HCT116 (cell line): ENCODE measurements around the gene PMEPA1. TPM values are rescaled to one million over a fixed set of nuclear protein-coding genes. Genes with fewer than 3 reads are reported as not detected.

Source experiments
- ATAC-seq: fragments of 200-7000 bp; cut with Tn5 transposase; 2 replicates; pipeline ENCODE4 v1.9.1; 2020; ENCODE audit warnings: mild to moderate bottlenecking, moderate library complexity
- BruUV-seq: library from RNA; stranded (reverse); fragments of 400-500 nt; replicated peaks from 2 replicates; lab custom pipeline; 2021; lab: Mats Ljungman, UMichigan
- CTCF ChIA-PET: fragments of 300-600 bp; sonication (Branson Sonifier 250); formaldehyde crosslinking; loops from one replicate; lab custom pipeline; 2021; ENCODE audit warnings: antibody characterized with exemption; lab: Charles Lee
- POLR2A ChIA-PET: fragments of 300-600, 350-600 bp; sonication (Branson Sonifier 250); formaldehyde crosslinking; loops from one replicate; lab custom pipeline; 2021; ENCODE audit warnings: antibody characterized with exemption; lab: Charles Lee
- RAD21 ChIA-PET, 2 experiments: fragments of 300-600 bp; sonication (Branson Sonifier 250); formaldehyde crosslinking; loops; one replicate each; lab custom pipeline; 2023; ENCODE audit warnings: low total read pairs in 2 of 2; ENCODE audit not compliant: uncharacterized antibody in 2 of 2, unreplicated experiment in 2 of 2, low non-redundant PET in 1 of 2; lab: Charles Lee
- DNase-seq: peaks from one replicate; pipeline ENCODE4 v3.0.0-alpha.2; 2010; ENCODE audit warnings: low read depth, low spot score
- H2AFZ ChIP-seq: fragments of 200-600 bp; shearing (Covaris generic), sonication (generic); 2 replicates; pipeline ENCODE4 v1.6.1; 2017; ENCODE audit warnings: low read depth, mixed run types, mixed read lengths, antibody characterized with exemption, low read length; ENCODE audit not compliant: poor library complexity, severe bottlenecking
- H3K27ac ChIP-seq: 2 replicates; pipeline ENCODE4 v1.5.1; 2012; ENCODE audit warnings: low read depth, low read length
- H3K27me3 ChIP-seq: fragments of 200-600 bp; sonication (generic); 2 replicates; pipeline ENCODE4 v1.6.1; 2016; ENCODE audit warnings: mixed run types, low read length, mixed read lengths; ENCODE audit not compliant: insufficient read depth
- H3K36me3 ChIP-seq, 2 experiments: fragments of 200-500 bp in 1 of 2; fragments of 200-600 bp in 1 of 2; sonication (Bioruptor generic) in 1 of 2; sonication (generic) in 1 of 2; 2 replicates each; pipeline versions ENCODE4 v1.5.1 to v1.6.1; 2014 to 2016; ENCODE audit warnings: low read length in 2 of 2, inconsistent platforms in 1 of 2, mixed read lengths in 1 of 2, mixed run types in 1 of 2; ENCODE audit not compliant: insufficient read depth in 2 of 2, control insufficient read depth in 1 of 2
- H3K4me1 ChIP-seq, 2 experiments: fragments of 200-600 bp in 1 of 2; sonication (generic) in 1 of 2; 2 replicates each; pipeline versions ENCODE4 v1.5.1 to v1.6.1; 2012 to 2017; ENCODE audit warnings: low read length in 2 of 2, inconsistent platforms in 1 of 2, mild to moderate bottlenecking in 1 of 2, mixed read lengths in 1 of 2, mixed run types in 1 of 2, moderate library complexity in 1 of 2; ENCODE audit not compliant: insufficient read depth in 2 of 2, control insufficient read depth in 1 of 2
- H3K4me2 ChIP-seq: fragments of 200-600 bp; sonication (generic); 2 replicates; pipeline ENCODE4 v1.6.1; 2017; ENCODE audit warnings: mixed run types, low read length, mixed read lengths
- H3K4me3 ChIP-seq, 2 experiments: fragments of 200-600 bp in 1 of 2; sonication (generic) in 1 of 2; replicated peaks in 1 of 2; 2 replicates each; pipeline ENCODE4 v1.5.1; 2011 to 2016; ENCODE audit warnings: low read length in 2 of 2, control low read depth in 1 of 2, low read depth in 1 of 2, mild to moderate bottlenecking in 1 of 2, mixed read lengths in 1 of 2, mixed run types in 1 of 2
- H3K79me2 ChIP-seq: fragments of 200-600 bp; sonication (generic); 2 replicates; pipeline ENCODE4 v1.6.1; 2017; ENCODE audit warnings: mild to moderate bottlenecking, mixed run types, low read length, moderate library complexity, mixed read lengths; ENCODE audit not compliant: insufficient read depth
- H3K9ac ChIP-seq: fragments of 200-600 bp; sonication (generic); 2 replicates; pipeline ENCODE4 v1.6.1; 2016; ENCODE audit warnings: low read length, mixed read lengths
- H3K9me2 ChIP-seq: fragments of 200-600 bp; sonication (generic), shearing (Covaris generic); 2 replicates; pipeline ENCODE4 v1.6.1; 2017; ENCODE audit warnings: mixed run types, mild to moderate bottlenecking, moderate library complexity; ENCODE audit not compliant: insufficient read depth
- H3K9me3 ChIP-seq, 2 experiments: fragments of 200-500 bp in 1 of 2; fragments of 200-600 bp in 1 of 2; sonication (Bioruptor generic) in 1 of 2; sonication (generic) in 1 of 2; 2 replicates each; pipeline ENCODE4 v1.6.1; 2014 to 2017; ENCODE audit warnings: low read length in 2 of 2, mixed read lengths in 2 of 2, inconsistent platforms in 1 of 2, low read depth in 1 of 2, mild to moderate bottlenecking in 1 of 2, mixed run types in 1 of 2, moderate library complexity in 1 of 2; ENCODE audit not compliant: control insufficient read depth in 1 of 2, insufficient read depth in 1 of 2
- H4K20me1 ChIP-seq: fragments of 200-600 bp; sonication (generic), shearing (Covaris generic); 2 replicates; pipeline ENCODE4 v1.6.1; 2017; ENCODE audit warnings: mixed run types, mild to moderate bottlenecking, moderate library complexity; ENCODE audit not compliant: insufficient read depth
- CTCF ChIP-seq, 3 experiments: fragments of 200-600 bp in 1 of 3; sonication (generic) in 1 of 3; IDR thresholded peaks in 2 of 3; conservative IDR thresholded peaks in 1 of 3; 2 replicates each; pipeline ENCODE4 v1.5.1; 2012 to 2017; ENCODE audit warnings: low read depth in 2 of 3, low read length in 2 of 3, antibody characterized with exemption in 1 of 3, borderline replicate concordance in 1 of 3, control low read depth in 1 of 3, mild to moderate bottlenecking in 1 of 3, mixed read lengths in 1 of 3, mixed run types in 1 of 3, moderate library complexity in 1 of 3; ENCODE audit not compliant: insufficient read depth in 1 of 3
- EGR1 ChIP-seq: IDR thresholded peaks from 2 replicates; pipeline ENCODE4 v1.6.1; 2012; ENCODE audit warnings: low read depth
- ELF1 ChIP-seq: IDR thresholded peaks from 2 replicates; pipeline ENCODE4 v1.6.1; 2012; ENCODE audit warnings: low read depth, borderline replicate concordance
- EZH2phosphoT487 ChIP-seq: fragments of 200-600 bp; IDR thresholded peaks from 2 replicates; pipeline ENCODE4 v1.6.1; 2018; ENCODE audit warnings: antibody characterized with exemption, borderline replicate concordance
- POLR2A ChIP-seq: IDR thresholded peaks from 2 replicates; pipeline ENCODE4 v1.7.0; 2011; ENCODE audit warnings: borderline replicate concordance; ENCODE audit not compliant: insufficient read depth, insufficient read length; ENCODE audit errors: extremely low read depth
- RAD21 ChIP-seq: IDR thresholded peaks from 2 replicates; pipeline ENCODE4 v1.6.1; 2012; ENCODE audit warnings: low read depth, mild to moderate bottlenecking
- REST ChIP-seq: IDR thresholded peaks from 2 replicates; pipeline ENCODE4 v1.6.1; 2012; ENCODE audit warnings: low read depth
- SRF ChIP-seq: IDR thresholded peaks from 2 replicates; pipeline ENCODE4 v1.6.1; 2012; ENCODE audit warnings: low read depth
- ZFX ChIP-seq: fragments of 450-650 bp; IDR thresholded peaks from 2 replicates; pipeline ENCODE4 v1.6.1; 2017
- ZNF274 ChIP-seq: fragments of 200-500 bp; sonication (Bioruptor generic); IDR thresholded peaks from 2 replicates; pipeline ENCODE4 v1.6.1; 2014; ENCODE audit warnings: mild to moderate bottlenecking, low read depth, low read length, inconsistent platforms
- intact Hi-C: fragments of 100-400 bp; cut with micrococcal nuclease; formaldehyde crosslinking; loops from 2 replicates; pipeline ENCODE4 v1.10.0; 2022
- total RNA-seq: library from RNA; stranded (reverse); gene quantifications from one replicate; pipeline ENCODE4 v1.2.1, GENCODE V29; 2021; ENCODE audit not compliant: unreplicated experiment

PMEPA1 gene
- total RNA-seq, 1 experiment from 2014 or later, result 0.64 TPM

GRCh38 chr20:57712851-57713504 lies 3.2 kb upstream of the PMEPA1 start:
- RAD21 ChIA-PET, result no interaction called here
- Histone ChIP-seq H3K9ac (no peak overlapping the region), H4K20me1 (no peaks in the 10 kb centered on the region)
- no peak for TF ChIP-seq EGR1
- TF ChIP-seq, all 23 proteins: peak for 0
- DNase-seq, result no peak
- no peak overlapping the region for H3K27ac ChIP-seq
- no peak overlapping the region for H3K4me3 ChIP-seq
- no peak for ATAC-seq
- no peaks in the 10 kb centered on the region for H3K36me3 ChIP-seq
- no peak overlapping the region for H3K4me2 ChIP-seq
- no peaks in the 10 kb centered on the region for H3K9me3 ChIP-seq
- intact Hi-C loops, result no loop called here
- H3K27me3 ChIP-seq, result peaks cover 70% of the 10 kb centered on the region
- H3K79me2 ChIP-seq, result no peaks in the 10 kb centered on the region
- no peak overlapping the region for H2AFZ ChIP-seq
- CTCF ChIA-PET, result no interaction called here
- peaks cover 12 to 24% of the 10 kb centered on the region in 2 experiments; a peak in 3 of 4 replicates for H3K4me1 ChIP-seq
- POLR2A ChIA-PET, result no interaction called here
- no TSS peak for BruUV-seq
- H3K9me2 ChIP-seq, result no peaks in the 10 kb centered on the region

- ChIA-PET CTCF (no interaction called here), RAD21 (no interaction called here), POLR2A (no interaction called here)
- Histone ChIP-seq H3K4me3 (no peak overlapping the region), H3K9me2 (no peaks in the 10 kb centered on the region), H3K27ac (no peak overlapping the region), H3K79me2 (no peaks in the 10 kb centered on the region), H2AFZ (no peak overlapping the region), H4K20me1 (no peaks in the 10 kb centered on the region), H3K9ac (no peak overlapping the region), H3K27me3 (peaks cover 73% of the 10 kb centered on the region), H3K4me2 (no peak overlapping the region), H3K4me1 (peaks cover 8 to 18% of the 10 kb centered on the region in 2 experiments; a peak in 3 of 4 replicates), H3K36me3 (no peaks in the 10 kb centered on the region), H3K9me3 (no peaks in the 10 kb centered on the region)
- ATAC-seq (no peak), DNase-seq (no peak)
- BruUV-seq, result no TSS peak
- TF ChIP-seq RAD21 (no peak), ELF1 (no peak), EZH2phosphoT487 (no peak), POLR2A (no peak), ZNF274 (no peak), SRF (no peak), REST (no peak), CTCF (IDR thresholded peaks at IDR 0.05 in 2 of 3, conservative IDR thresholded peaks at IDR 0.05 in 1 of 3; ENCODE audit: borderline replicate concordance in 1 of 3, insufficient read depth in 1 of 3, low read depth in 2 of 3, low read length in 2 of 3) (no peak), ZFX (no peak)
- intact Hi-C loops, result no loop called here
Measured at GRCh38 chr20:57712341-57712740, 2.5 kb upstream of the PMEPA1 start.
